Mucosa of descending colon (tissue), 3 donors: Measurements from ENCODE around the gene PRR18. TPM values are rescaled to one million over a fixed set of nuclear protein-coding genes. Genes with fewer than 3 reads are reported as not detected.

Experiments used
- ATAC-seq: fragments of 200-7000 bp; cut with Tn5 transposase; one replicate; pipeline ENCODE4 v1.9.1; 2020; ENCODE audit warnings: mild to moderate bottlenecking, moderate library complexity
- DNase-seq, 3 donors: peaks; one replicate each; pipeline ENCODE4 v3.0.0-alpha.2; 2020
- H3K36me3 ChIP-seq: fragments of 200-600 bp; one replicate; pipeline ENCODE4 v1.8.0; 2021; ENCODE audit warnings: low read depth, mild to moderate bottlenecking
- H3K4me1 ChIP-seq: fragments of 200-600 bp; one replicate; pipeline ENCODE4 v1.8.0; 2021; ENCODE audit warnings: low read depth, mild to moderate bottlenecking
- H3K4me3 ChIP-seq: fragments of 200-600 bp; one replicate; pipeline ENCODE4 v1.8.0; 2021; ENCODE audit warnings: mild to moderate bottlenecking
- H3K9me3 ChIP-seq: fragments of 200-600 bp; one replicate; pipeline ENCODE4 v1.8.0; 2021; ENCODE audit warnings: mild to moderate bottlenecking
- intact Hi-C, 2 donors: fragments of 100-400 bp; cut with DNase I in 1 of 2; cut with micrococcal nuclease in 1 of 2; formaldehyde crosslinking; loops; one replicate each; pipeline versions ENCODE4 v1.11.0 to v1.11.1; 2022; cut with DNase I, micrococcal nuclease
- total RNA-seq, 3 donors: library from RNA; stranded (reverse); fragmentation: NEBNext Ultra II Directional in 2 of 3; extraction: Animal tissue kit (Norgen Biotek cat#: 25700) in 2 of 3; gene quantifications; one replicate each; pipeline versions ENCODE4 v1.2.1 to v1.2.4, GENCODE V29; 2021 to 2023
- TF ChIP-seq, protein P1 (sequence below): fragments of 200-600 bp; IDR thresholded peaks from one replicate; pipeline ENCODE4 v1.8.0; 2022; ENCODE audit warnings: antibody characterized with exemption, mild to moderate bottlenecking
- donor health status: DM: no; HTN: no; CAD: no; lungs with moderate emphysema.
- donor health status: DM: no; HTN: no; CAD: no.
- donor health status: DM: no; HTN: yes; CAD: no.

The PRR18 gene
- total RNA-seq, 3 donors from 2014 or later: 0.13 TPM; not detected in 2

DNA sequence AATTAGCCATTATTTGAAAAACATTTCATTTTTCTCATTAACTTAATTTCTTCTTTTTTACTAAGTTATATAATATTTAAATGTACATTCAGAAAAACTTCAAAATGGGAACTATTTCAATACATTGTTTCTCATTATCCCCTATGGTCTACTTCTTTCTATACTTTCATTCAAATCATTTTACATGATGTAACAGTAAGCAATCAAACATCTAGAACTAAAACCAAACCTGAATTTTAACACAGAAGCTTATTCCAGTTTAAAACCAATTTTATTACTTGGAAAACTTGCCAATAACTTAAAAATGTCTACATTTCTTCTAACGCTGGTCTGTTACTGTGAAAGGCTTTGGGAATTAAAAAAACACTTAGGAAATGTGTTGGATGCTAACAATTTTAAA lies 4.6 kb upstream of the PRR18 start:
- Histone ChIP-seq H3K4me3 (no peak overlapping the region), H3K36me3 (no peaks in the 10 kb centered on the region), H3K4me1 (peaks cover 8% of the 10 kb centered on the region), H3K9me3 (no peaks in the 10 kb centered on the region)
- intact Hi-C loops: loop anchor here in 1 of 2 donors (5.0 kb wide), 1 partner anchor 89 kb away; no protein-coding TSS in a partner anchor
- TF ChIP-seq, protein P1, sequence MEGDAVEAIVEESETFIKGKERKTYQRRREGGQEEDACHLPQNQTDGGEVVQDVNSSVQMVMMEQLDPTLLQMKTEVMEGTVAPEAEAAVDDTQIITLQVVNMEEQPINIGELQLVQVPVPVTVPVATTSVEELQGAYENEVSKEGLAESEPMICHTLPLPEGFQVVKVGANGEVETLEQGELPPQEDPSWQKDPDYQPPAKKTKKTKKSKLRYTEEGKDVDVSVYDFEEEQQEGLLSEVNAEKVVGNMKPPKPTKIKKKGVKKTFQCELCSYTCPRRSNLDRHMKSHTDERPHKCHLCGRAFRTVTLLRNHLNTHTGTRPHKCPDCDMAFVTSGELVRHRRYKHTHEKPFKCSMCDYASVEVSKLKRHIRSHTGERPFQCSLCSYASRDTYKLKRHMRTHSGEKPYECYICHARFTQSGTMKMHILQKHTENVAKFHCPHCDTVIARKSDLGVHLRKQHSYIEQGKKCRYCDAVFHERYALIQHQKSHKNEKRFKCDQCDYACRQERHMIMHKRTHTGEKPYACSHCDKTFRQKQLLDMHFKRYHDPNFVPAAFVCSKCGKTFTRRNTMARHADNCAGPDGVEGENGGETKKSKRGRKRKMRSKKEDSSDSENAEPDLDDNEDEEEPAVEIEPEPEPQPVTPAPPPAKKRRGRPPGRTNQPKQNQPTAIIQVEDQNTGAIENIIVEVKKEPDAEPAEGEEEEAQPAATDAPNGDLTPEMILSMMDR: no peak
- DNase-seq: no peak
- no peak for ATAC-seq

DNA sequence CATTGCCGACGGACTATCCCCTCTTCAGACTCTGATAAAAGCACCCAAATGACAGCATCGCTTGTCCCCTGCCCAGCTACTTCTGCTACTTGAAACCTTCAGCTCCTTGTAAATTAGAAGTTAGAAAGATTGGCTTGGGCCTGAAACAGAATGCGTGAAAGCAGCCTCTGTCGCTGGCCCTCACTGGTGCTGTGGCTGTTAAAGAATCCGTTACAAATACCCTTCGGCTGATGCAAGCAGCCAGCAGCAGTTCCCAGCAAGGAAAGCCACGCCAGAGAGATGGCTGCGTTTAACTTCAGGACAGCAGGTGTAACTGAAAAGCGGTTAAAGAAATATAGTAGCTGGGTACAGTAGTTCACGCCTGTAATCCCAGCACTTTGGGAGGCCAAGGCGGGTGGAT lies 2.4 kb upstream of the PRR18 start:
- Histone ChIP-seq H3K4me1 (peaks cover 13% of the 10 kb centered on the region), H3K9me3 (no peaks in the 10 kb centered on the region), H3K36me3 (no peaks in the 10 kb centered on the region), H3K4me3 (no peak overlapping the region)
- TF ChIP-seq, protein P1: no peak
- intact Hi-C loops: loop anchor here in 1 of 2 donors (5.0 kb wide), 1 partner anchor 92 kb away; no protein-coding TSS in a partner anchor
- ATAC-seq (no peak), DNase-seq (no peak)

DNA sequence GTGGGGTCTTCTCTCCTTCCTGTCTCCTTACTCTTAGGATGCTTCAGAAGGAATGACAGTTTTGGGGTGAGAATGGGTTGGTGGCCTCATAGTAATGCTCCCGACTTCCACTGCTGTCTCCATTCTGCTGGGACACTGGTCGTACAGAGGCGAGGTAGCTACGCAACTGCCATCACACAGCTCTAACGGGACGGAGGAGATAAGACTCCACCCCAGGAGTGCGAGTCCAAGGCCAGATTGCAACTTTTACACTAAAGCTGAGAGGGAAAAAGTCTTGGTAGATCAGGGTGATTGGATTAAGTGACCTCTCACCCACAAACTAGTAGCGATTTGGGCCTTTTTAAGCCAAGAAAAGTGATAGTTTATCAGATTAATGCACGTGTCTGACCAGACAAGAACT lies 1.8 kb upstream of the PRR18 start:
- intact Hi-C loops: loop anchor here in 1 of 2 donors (5.0 kb wide), 1 partner anchor 92 kb away; no protein-coding TSS in a partner anchor
- Histone ChIP-seq H3K4me1 (peaks cover 13% of the 10 kb centered on the region), H3K36me3 (no peaks in the 10 kb centered on the region), H3K9me3 (no peaks in the 10 kb centered on the region), H3K4me3 (no peak overlapping the region)
- ATAC-seq (no peak), DNase-seq (no peak)
- TF ChIP-seq, protein P1: no peak

DNA sequence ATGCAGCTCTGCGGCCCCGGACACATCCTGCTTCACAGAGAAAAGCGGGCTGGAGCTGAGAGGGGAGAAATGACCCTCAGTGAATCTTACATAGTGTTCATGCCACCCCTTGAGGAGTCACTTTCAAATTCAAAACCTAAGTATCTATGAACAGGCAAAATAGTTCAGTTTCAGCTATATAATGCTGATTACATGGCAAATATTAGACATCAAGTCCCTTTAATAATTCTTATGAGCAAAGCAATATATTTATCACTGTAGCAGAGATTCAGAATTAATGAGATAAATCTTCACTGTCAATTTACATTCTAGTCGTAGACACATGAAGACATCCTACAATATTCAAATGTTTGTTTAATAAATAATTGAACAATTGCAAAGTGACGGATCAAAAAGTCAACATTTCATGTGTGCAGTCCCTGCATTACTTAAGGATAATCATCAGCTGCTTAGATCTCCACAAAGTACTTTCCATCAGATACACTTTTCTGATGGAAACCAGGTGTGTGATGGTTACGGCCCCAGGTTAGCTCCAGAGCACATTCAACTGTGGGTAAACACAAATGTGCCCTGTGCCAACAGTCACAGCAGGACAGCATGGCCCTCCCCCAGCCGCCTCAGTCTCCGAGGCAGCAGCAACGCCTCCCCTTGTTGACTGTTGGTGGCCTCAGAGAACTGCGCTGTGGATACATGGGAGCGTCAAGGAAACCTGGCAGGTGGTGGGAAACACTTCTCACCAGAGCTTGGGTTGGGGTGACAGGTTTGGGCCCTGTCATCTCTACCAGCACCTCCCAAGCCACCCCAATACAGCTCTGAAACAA lies 787 bp upstream of the PRR18 start:
- ATAC-seq (peak; percentile 54), DNase-seq (no peak)
- H3K4me3 ChIP-seq: no peak overlapping the region
- H3K4me1 ChIP-seq: peaks cover 13% of the 10 kb centered on the region
- H3K9me3 ChIP-seq: no peaks in the 10 kb centered on the region
- H3K36me3 ChIP-seq: no peaks in the 10 kb centered on the region
- intact Hi-C loops: no loop called here
- TF ChIP-seq, protein P1: no peak

DNA sequence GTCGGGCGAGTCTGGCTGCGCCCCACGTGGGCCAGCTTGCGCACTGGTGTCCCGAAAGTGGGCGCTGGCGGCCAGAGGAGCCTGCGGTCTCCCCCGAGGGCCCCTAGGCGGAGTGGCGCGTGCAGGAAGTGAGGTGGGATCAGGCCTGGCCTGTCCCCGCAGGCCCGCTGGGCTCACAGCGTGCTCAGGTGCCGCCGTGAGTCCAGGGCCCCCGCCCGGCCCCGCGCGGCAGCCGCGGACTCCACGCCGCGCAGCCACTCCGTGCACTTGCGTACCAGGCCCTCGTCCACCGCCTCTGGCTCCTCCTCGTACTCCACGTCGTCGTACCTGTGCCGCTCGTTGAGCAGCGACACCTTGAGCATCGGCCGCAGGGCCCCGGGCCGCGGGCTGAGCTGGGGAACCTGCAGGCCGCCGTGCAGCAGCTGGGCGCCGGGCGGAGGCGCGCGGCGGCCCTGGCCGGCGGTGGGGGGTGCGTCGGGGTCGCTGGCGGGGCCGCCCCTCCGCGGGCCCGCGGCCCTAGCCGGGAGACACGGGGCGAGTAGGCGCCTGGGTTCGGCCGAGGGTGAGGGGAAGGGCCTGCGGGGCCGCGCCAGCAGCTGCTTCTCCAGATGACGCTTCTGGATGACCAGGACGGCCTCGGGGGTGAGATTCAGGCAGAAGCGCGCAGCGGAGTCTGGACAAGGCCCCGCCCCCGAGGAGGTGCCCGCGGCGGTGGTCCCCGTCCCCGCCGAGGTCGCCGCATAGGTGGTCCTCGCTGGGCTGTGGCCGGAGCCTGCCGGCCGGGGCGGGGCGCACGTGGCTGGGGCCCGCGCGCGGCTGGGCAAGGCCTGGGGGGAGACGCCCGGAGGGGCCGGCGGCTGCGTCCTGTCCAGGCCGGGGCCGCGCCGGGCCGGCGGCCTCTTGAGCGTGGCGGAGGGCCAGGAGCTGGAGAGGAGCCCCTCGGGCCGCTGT lies 835 bp downstream of the PRR18 start:
- H3K36me3 ChIP-seq: no peaks in the 10 kb centered on the region
- intact Hi-C loops: no loop called here
- H3K4me3 ChIP-seq: no peak overlapping the region
- peaks cover 13% of the 10 kb centered on the region for H3K4me1 ChIP-seq
- H3K9me3 ChIP-seq: no peaks in the 10 kb centered on the region
- ATAC-seq (peak; percentile 58), DNase-seq (no peak)
- TF ChIP-seq, protein P1: no peak
